Chondrocyte (in vitro differentiated cells): ENCODE data around the gene MGME1. TPM values are rescaled to one million over a fixed set of nuclear protein-coding genes. Genes with fewer than 3 reads are reported as not detected.
"Not testable (repeated sequence)": the region's sequence is repeated elsewhere in the genome, so short reads cannot be mapped to it uniquely, and the experiment has no call there.

ENCODE experiments used
- DNase-seq: peaks from one replicate; pipeline ENCODE4 v3.0.0; 2021; ENCODE audit warnings: mixed read lengths, low spot score
- H3K27ac Mint-ChIP-seq: one replicate; pipeline ENCODE4 v1.8.0; 2021; ENCODE audit warnings: mild to moderate bottlenecking, moderate library complexity, mixed read lengths; ENCODE audit not compliant: unreplicated experiment
- H3K27me3 Mint-ChIP-seq: 2 replicates; pipeline ENCODE4 v1.8.0; 2021; ENCODE audit warnings: low read depth, mixed read lengths
- H3K36me3 Mint-ChIP-seq: 2 replicates; pipeline ENCODE4 v1.8.0; 2021; ENCODE audit warnings: low read depth, mixed read lengths
- H3K4me1 Mint-ChIP-seq: 2 replicates; pipeline ENCODE4 v1.8.0; 2021; ENCODE audit warnings: low read depth, mild to moderate bottlenecking, mixed read lengths
- H3K4me3 Mint-ChIP-seq: one replicate; pipeline ENCODE4 v1.8.0; 2021; ENCODE audit warnings: mild to moderate bottlenecking, moderate library complexity, mixed read lengths; ENCODE audit not compliant: unreplicated experiment
- H3K9me3 Mint-ChIP-seq: 2 replicates; pipeline ENCODE4 v1.8.0; 2021; ENCODE audit warnings: low read depth, mixed read lengths
- total RNA-seq: library from RNA; stranded (reverse); gene quantifications from 3 replicates; pipeline ENCODE4 v1.2.1, GENCODE V29; 2021
- TF ChIP-seq, protein P1 (sequence below): fragments of 200-600 bp; sonication (generic); IDR thresholded peaks from 2 replicates; pipeline ENCODE4 v1.5.0; 2021; ENCODE audit warnings: antibody characterized with exemption, mild to moderate bottlenecking, moderate library complexity

Gene MGME1
- total RNA-seq, 1 donor from 2014 or later: 15.1 TPM

- H3K4me1 Mint-ChIP-seq: no peaks in the 10 kb centered on the region
- peaks cover 16% of the 10 kb centered on the region for H3K27me3 Mint-ChIP-seq
- no peak overlapping the region for H3K27ac Mint-ChIP-seq
- H3K4me3 Mint-ChIP-seq: no peak overlapping the region
- H3K9me3 Mint-ChIP-seq: no peaks in the 10 kb centered on the region
- H3K36me3 Mint-ChIP-seq: no peaks in the 10 kb centered on the region
- TF ChIP-seq, protein P1, sequence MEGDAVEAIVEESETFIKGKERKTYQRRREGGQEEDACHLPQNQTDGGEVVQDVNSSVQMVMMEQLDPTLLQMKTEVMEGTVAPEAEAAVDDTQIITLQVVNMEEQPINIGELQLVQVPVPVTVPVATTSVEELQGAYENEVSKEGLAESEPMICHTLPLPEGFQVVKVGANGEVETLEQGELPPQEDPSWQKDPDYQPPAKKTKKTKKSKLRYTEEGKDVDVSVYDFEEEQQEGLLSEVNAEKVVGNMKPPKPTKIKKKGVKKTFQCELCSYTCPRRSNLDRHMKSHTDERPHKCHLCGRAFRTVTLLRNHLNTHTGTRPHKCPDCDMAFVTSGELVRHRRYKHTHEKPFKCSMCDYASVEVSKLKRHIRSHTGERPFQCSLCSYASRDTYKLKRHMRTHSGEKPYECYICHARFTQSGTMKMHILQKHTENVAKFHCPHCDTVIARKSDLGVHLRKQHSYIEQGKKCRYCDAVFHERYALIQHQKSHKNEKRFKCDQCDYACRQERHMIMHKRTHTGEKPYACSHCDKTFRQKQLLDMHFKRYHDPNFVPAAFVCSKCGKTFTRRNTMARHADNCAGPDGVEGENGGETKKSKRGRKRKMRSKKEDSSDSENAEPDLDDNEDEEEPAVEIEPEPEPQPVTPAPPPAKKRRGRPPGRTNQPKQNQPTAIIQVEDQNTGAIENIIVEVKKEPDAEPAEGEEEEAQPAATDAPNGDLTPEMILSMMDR: no peak
- DNase-seq: no peak
Observed at GRCh38 chr20:18016772-18017171, 48.0 kb downstream of the MGME1 start.

- H3K36me3 Mint-ChIP-seq: no peaks in the 10 kb centered on the region
- TF ChIP-seq, protein P1: no peak
- peaks cover 16% of the 10 kb centered on the region for H3K27me3 Mint-ChIP-seq
- no peak overlapping the region for H3K4me3 Mint-ChIP-seq
- H3K9me3 Mint-ChIP-seq: no peaks in the 10 kb centered on the region
- no peak for DNase-seq
- no peaks in the 10 kb centered on the region for H3K4me1 Mint-ChIP-seq
- H3K27ac Mint-ChIP-seq: no peak overlapping the region
Observed at GRCh38 chr20:18018100-18018499, 49.3 kb downstream of the MGME1 start.

DNA sequence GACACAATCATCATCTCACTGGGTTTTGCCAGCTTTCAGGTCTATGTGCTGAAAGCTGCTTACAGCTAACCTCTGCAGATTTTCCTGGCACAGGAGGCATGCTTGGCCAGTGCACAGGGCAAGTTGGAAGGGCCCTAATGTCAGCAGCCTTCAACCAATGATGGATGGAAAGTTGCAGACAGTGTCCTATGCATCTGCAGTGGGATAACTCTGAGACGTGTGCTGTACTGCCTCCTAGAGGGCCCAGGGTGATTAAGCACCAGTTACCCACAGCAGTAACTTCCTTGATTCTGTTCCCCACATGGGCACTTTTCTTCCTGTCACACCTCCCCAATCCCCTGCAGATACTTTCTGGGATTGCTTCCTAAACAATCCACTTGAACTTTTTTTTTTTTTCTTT is 50.2 kb downstream of the MGME1 start:
- no peak for DNase-seq
- Mint-ChIP-seq H3K4me3 (no peak overlapping the region), H3K27me3 (peaks cover 16% of the 10 kb centered on the region), H3K36me3 (no peaks in the 10 kb centered on the region), H3K4me1 (no peaks in the 10 kb centered on the region), H3K9me3 (no peaks in the 10 kb centered on the region), H3K27ac (no peak overlapping the region)
- TF ChIP-seq, protein P1: peak; percentile 64

DNA sequence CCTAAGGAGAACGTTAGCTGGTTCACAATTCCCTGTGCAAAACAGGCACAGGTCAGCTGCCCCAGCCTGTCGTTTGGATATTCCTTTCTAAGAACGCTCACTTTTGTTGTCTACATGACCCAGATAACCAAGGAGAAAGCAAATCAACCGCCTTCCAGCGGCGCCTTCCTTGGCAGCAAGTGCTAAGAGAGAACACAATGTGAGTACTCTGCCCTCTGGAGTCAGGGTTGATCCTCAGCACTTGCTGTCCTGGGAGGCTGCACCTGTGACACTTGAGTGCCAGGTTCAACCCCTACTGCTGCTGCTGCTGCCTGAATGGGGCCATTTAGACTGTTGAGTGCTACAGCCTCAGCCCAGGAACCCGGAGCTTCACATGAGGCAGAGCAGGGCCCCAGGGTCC is 52.1 kb downstream of the MGME1 start:
- Mint-ChIP-seq H3K4me3 (no peak overlapping the region), H3K27ac (no peak overlapping the region), H3K27me3 (peaks cover 23% of the 10 kb centered on the region), H3K36me3 (no peaks in the 10 kb centered on the region), H3K4me1 (no peaks in the 10 kb centered on the region), H3K9me3 (no peaks in the 10 kb centered on the region)
- DNase-seq: no peak
- TF ChIP-seq, protein P1: no peak

DNA sequence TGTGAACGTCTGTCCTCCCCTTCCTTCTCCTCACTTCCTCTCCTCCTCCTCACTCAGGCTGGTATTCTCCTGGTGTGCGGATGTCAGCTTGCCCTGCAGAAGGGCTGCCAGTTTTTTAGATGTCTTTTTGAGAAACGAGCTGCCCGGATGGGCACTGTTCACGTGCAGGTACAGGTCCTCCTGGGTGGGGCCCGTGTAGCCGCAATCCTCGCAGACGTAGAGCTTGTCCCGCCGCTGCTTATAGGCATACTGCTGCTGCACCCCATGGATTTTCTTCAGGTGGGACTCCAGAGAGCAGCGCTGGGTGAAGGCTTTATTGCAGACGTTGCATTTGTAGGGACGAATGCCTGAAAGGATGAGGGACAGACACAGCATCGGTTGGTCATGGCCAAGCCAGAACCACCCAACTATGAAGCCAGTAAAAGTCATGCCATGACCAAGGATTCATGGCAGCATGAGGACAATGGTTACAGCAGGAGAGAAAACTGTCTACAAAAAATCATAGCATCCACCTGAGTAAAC is 55.8 kb downstream of the MGME1 start:
- Mint-ChIP-seq H3K4me3 (no peak overlapping the region), H3K27me3 (peaks cover 15% of the 10 kb centered on the region), H3K9me3 (no peaks in the 10 kb centered on the region), H3K36me3 (no peaks in the 10 kb centered on the region), H3K27ac (no peak overlapping the region), H3K4me1 (no peaks in the 10 kb centered on the region)
- TF ChIP-seq, protein P1: no peak
- DNase-seq: no peak

DNA sequence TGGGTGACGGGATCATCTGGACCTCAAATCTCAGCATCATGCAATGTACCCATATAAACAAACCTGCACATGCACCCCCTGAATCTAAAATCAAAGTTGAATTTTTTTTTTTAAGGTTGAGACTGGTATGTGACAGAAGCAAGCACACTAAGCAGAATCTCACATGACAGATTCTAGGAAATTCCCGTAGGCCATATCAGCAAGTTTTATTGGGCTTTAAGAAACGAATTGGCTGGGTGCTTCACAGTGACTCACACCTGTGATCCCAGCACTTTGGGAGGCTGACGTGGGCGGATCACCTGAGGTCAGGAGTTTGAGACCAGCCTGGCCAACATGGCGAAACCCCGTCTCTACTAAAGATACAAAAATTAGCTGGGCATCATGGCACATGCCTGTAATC is 58.2 kb downstream of the MGME1 start:
- not testable (repeated sequence) for H3K27ac Mint-ChIP-seq, H3K27me3 Mint-ChIP-seq, DNase-seq, H3K4me3 Mint-ChIP-seq, H3K9me3 Mint-ChIP-seq, H3K4me1 Mint-ChIP-seq, H3K36me3 Mint-ChIP-seq
